ENCODE results near the gene TMEM150A. TPM values are rescaled to one million over a fixed set of nuclear protein-coding genes. Genes with fewer than 3 reads are reported as not detected.
"Not testable (repeated sequence)": the region's sequence is repeated elsewhere in the genome, so short reads cannot be mapped to it uniquely, and the experiment has no call there.

Gene TMEM150A
- total RNA-seq, 1 donor from 2014 or later: 9.2 TPM

DNA sequence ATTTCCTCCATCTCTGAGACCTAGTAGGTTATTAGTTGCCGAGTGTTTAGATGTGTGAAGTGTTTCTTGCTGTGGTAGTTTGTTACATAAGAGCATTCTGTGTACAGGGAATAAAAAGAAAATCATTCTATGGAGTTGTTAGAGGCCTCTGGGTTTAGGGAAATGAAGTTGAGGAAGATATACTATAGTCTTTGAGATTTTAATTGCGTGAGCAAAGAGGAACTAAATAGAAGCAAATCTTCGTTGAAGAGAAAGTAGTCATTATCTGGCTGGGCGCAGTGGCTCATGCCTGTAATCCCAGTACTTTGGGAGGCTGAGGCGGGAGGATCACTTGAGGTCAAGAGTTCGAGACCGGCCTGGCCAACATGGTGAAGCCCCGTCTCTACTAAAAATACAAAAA is 32.5 kb upstream of the TMEM150A start:
- Histone ChIP-seq H3K27me3 (ENCODE audit: control insufficient read depth, insufficient read depth, low read length) (no peaks in the 10 kb centered on the region), H3K4me3 (ENCODE audit: low read depth, low read length) (no peak overlapping the region), H3K36me3 (ENCODE audit: control insufficient read depth, insufficient read depth, low read length) (peaks cover 17% of the 10 kb centered on the region)
- TF ChIP-seq, protein P1, sequence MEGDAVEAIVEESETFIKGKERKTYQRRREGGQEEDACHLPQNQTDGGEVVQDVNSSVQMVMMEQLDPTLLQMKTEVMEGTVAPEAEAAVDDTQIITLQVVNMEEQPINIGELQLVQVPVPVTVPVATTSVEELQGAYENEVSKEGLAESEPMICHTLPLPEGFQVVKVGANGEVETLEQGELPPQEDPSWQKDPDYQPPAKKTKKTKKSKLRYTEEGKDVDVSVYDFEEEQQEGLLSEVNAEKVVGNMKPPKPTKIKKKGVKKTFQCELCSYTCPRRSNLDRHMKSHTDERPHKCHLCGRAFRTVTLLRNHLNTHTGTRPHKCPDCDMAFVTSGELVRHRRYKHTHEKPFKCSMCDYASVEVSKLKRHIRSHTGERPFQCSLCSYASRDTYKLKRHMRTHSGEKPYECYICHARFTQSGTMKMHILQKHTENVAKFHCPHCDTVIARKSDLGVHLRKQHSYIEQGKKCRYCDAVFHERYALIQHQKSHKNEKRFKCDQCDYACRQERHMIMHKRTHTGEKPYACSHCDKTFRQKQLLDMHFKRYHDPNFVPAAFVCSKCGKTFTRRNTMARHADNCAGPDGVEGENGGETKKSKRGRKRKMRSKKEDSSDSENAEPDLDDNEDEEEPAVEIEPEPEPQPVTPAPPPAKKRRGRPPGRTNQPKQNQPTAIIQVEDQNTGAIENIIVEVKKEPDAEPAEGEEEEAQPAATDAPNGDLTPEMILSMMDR (IDR thresholded peaks at IDR 0.05; ENCODE audit: insufficient read depth, low read length, severe bottlenecking): no peak
- FAIRE-seq (no peak), DNase-seq (ENCODE audit: low read depth) (no peak)

DNA sequence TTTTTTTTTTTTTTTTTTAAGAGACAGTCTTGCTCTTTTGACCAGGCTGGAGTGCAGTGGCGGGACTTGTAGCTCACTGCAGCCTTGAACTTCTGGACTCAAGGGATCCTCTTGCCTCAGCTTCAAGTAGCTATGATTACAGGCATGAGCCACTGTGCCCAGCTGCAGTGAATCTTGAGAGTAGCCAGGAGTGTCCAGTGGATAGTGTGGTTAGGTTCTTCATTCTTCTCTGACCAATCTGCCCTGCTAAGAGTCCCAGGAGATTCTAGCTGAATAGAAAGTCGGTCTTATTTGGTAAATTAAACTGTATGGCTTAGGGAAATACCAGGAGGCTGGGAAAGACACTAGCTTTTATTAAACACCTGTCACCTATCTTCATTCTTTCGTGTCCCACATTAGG is 28.8 kb upstream of the TMEM150A start:
- FAIRE-seq (no peak), DNase-seq (ENCODE audit: low read depth) (no peak)
- TF ChIP-seq, protein P1 (IDR thresholded peaks at IDR 0.05; ENCODE audit: insufficient read depth, low read length, severe bottlenecking): no peak
- Histone ChIP-seq H3K36me3 (ENCODE audit: control insufficient read depth, insufficient read depth, low read length) (peaks cover 8% of the 10 kb centered on the region), H3K4me3 (ENCODE audit: low read depth, low read length) (no peak overlapping the region), H3K27me3 (ENCODE audit: control insufficient read depth, insufficient read depth, low read length) (no peaks in the 10 kb centered on the region)

DNA sequence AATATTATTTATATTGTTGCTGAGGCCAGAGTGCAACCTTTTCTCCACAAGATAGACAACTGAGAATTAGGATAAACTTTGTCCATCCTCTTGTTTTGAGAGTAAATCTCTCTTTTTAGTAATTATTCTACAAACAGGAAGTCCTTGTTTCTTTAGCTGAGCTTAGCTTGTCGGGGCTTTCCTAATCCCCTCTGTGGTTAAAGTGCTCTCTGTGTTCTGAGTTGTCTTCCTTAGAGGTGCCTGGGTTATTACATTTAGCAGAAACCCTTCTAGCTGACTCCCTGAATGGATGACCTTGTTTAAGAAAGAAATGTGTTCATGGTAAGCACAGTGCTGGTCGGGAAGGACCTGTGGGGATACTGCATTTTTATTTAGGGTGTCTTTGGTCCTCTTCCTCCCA is 26.2 kb upstream of the TMEM150A start:
- FAIRE-seq: no peak
- TF ChIP-seq, protein P1 (IDR thresholded peaks at IDR 0.05; ENCODE audit: insufficient read depth, low read length, severe bottlenecking): no peak

DNA sequence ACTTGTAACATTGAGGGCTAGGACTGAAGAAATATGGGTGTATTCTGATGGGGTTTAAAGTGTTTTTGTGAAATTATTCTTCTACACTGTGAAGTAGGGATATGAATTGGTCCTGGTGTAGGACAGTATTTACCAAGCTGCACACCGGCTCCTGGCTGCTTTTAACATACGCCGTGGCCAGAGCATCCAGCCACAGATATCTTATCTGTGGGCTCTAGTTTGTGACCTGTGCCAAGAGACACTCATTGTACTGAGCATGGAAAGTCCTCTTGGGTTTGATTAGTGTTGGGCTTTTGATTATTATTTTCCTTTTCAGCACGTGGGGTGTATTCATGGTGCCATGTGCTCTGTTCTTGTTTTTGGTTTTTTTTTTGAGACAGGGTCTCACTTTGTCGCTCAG is 21.5 kb upstream of the TMEM150A start:
- DNase-seq (ENCODE audit: low read depth) (no peak), FAIRE-seq (no peak)
- TF ChIP-seq, protein P1 (IDR thresholded peaks at IDR 0.05; ENCODE audit: insufficient read depth, low read length, severe bottlenecking): no peak
- no peak overlapping the region for H3K4me3 ChIP-seq (ENCODE audit: low read depth, low read length)
- no peaks in the 10 kb centered on the region for H3K27me3 ChIP-seq (ENCODE audit: control insufficient read depth, insufficient read depth, low read length)
- H3K36me3 ChIP-seq (ENCODE audit: control insufficient read depth, insufficient read depth, low read length): peaks cover 18% of the 10 kb centered on the region

More for the DNA sequence above, 26.2 kb upstream of the TMEM150A start:
- Histone ChIP-seq H3K27me3 (ENCODE audit: control insufficient read depth, insufficient read depth, low read length) (no peaks in the 10 kb centered on the region), H3K36me3 (ENCODE audit: control insufficient read depth, insufficient read depth, low read length) (peaks cover 14% of the 10 kb centered on the region), H3K4me3 (ENCODE audit: low read depth, low read length) (no peak overlapping the region)
- no peak for DNase-seq (ENCODE audit: low read depth)

DNA sequence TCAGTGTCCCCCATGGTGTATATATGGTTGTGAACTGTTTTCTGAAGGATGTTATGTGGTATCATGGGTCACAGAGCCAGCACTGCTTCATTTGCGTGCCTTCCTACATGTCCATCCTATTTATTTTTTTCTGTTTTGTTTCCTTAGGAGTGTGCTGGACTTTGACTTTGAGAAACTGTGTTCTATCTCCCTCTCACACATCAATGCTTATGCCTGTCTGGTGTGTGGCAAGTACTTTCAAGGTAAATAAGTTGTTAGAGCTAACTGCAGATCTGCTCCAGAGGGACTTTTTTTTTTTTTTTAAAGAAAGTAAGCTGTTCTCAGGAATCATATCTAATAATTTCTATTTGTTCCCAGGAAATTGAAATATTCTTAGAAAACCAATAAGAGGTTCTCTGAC is 18.8 kb upstream of the TMEM150A start:
- peaks cover 17% of the 10 kb centered on the region for H3K36me3 ChIP-seq (ENCODE audit: control insufficient read depth, insufficient read depth, low read length)
- no peak for FAIRE-seq

DNA sequence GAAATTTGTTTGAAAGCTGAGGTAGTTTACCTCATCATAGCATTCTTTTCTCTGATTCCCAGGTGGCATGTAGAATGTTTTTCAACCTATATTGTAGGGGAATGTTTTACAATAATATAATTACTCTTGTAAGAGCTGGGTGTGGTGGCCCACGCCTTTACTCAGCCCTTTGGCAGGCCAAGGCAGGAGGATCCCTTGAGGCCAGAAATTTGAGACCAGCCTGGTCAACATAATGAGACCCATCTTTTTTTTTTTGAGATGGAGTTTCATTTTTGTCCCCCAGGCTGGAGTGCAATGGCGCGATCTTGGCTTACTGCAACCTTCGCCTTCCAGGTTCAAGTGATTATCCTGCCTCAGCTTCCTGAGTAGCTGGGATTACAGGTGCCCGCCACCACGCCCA is 17.1 kb upstream of the TMEM150A start:
- H3K27me3 ChIP-seq (ENCODE audit: control insufficient read depth, insufficient read depth, low read length): no peaks in the 10 kb centered on the region
- peaks cover 11% of the 10 kb centered on the region for H3K36me3 ChIP-seq (ENCODE audit: control insufficient read depth, insufficient read depth, low read length)
- TF ChIP-seq, protein P1 (IDR thresholded peaks at IDR 0.05; ENCODE audit: insufficient read depth, low read length, severe bottlenecking): no peak
- DNase-seq (ENCODE audit: low read depth): peak; percentile 35
- FAIRE-seq: no peak
- H3K4me3 ChIP-seq (ENCODE audit: low read depth, low read length): no peak overlapping the region

More for the DNA sequence above, 18.8 kb upstream of the TMEM150A start:
- TF ChIP-seq, protein P1 (IDR thresholded peaks at IDR 0.05; ENCODE audit: insufficient read depth, low read length, severe bottlenecking): no peak
- H3K27me3 ChIP-seq (ENCODE audit: control insufficient read depth, insufficient read depth, low read length): no peaks in the 10 kb centered on the region
- H3K4me3 ChIP-seq (ENCODE audit: low read depth, low read length): no peak overlapping the region
- DNase-seq (ENCODE audit: low read depth): no peak

DNA sequence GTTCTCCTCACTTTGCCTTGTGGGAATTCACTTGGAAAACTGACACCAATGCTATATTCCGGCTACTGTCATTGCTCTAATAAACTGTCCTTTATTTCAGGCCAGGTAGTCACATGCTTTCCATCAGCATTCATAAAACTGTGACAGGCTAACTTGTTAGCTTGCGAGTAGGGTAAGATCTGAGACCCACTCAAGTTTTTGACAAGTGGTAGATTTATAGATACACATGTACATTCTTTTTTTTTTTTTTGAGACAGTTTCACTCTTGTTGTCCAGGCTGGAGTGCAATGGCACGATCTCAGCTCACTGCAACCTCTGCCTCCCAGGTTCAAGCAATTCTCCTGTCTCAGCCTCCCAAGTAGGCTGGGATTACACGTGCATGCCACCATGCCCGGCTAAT is 15.2 kb upstream of the TMEM150A start:
- FAIRE-seq; H3K36me3 ChIP-seq (ENCODE audit: control insufficient read depth, insufficient read depth, low read length); H3K4me3 ChIP-seq (ENCODE audit: low read depth, low read length); DNase-seq (ENCODE audit: low read depth); H3K27me3 ChIP-seq (ENCODE audit: control insufficient read depth, insufficient read depth, low read length): not testable (repeated sequence)

Measured in bronchial epithelial cell (primary cell).